OCI-LY7 (cell line): Measurements from ENCODE around the gene HSBP1.

Experiments used
- CTCF ChIP-seq: fragments of 200-600 bp; sonication (generic); conservative IDR thresholded peaks from 2 replicates; pipeline ENCODE4 v1.5.1; 2014; ENCODE audit warnings: mild to moderate bottlenecking, antibody characterized with exemption, low read length, moderate library complexity, mixed read lengths
- EZH2phosphoT487 ChIP-seq: fragments of 200-600 bp; sonication (generic); IDR thresholded peaks from 2 replicates; pipeline ENCODE4 v1.6.1; 2018; ENCODE audit warnings: low read depth, borderline replicate concordance, mild to moderate bottlenecking, mixed run types, antibody characterized with exemption, low read length, moderate library complexity, mixed read lengths

GRCh38 chr16:83807327-83807709 is 460 bp upstream of the HSBP1 start:
- TF ChIP-seq CTCF (no peak), EZH2phosphoT487 (no peak)
